Measurements from ENCODE around the gene SLC35E2B.

The SLC35E2B gene

GRCh38 chr1:1612104-1612400 lies 80.5 kb downstream of the SLC35E2B start:
- no peak for TF ChIP-seq CTCF (IDR thresholded peaks at IDR 0.05; ENCODE audit: control extremely low read depth, extremely low read depth, low read depth, missing control alignments)
- ChIA-PET CTCF (interaction anchor here (0.8 to 1.9 kb wide), 3 partner anchors 10 to 18 kb away, joined by 3 to 6 read pairs (median 3); no protein-coding TSS in a partner anchor), POLR2A (interaction anchor here (0.6 kb wide), 1 partner anchor 521 kb away, joined by 3 read pairs; no protein-coding TSS in a partner anchor)
- DNase-seq (ENCODE audit: extremely low spot score) = no peak

DNA sequence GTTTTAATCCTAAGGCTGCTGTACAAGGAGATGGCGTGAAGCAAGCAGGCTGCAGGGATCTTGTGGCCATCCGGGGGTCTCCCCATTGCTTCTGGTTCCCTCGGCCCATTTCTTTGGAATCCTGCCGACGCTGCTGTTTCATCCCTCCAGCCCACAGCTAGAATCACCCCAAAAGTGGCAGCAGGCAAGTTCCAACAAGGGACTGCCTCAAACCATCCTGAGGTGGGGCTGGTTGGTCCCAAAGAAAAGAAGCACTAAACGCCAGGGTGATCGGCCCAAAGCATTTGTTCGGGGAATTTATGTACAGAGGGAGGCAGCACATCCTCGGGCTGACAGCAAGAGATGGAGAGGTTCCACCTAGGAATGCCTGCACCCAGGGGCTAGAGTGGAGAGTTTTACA lies 81.8 kb downstream of the SLC35E2B start:
- ChIA-PET POLR2A (no interaction called here), CTCF (interaction anchor here (1.9 kb wide), 1 partner anchor 9 kb away, joined by 6 read pairs; no protein-coding TSS in a partner anchor)
- TF ChIP-seq CTCF (IDR thresholded peaks at IDR 0.05; ENCODE audit: control extremely low read depth, extremely low read depth, low read depth, missing control alignments) = no peak
- no peak for DNase-seq (ENCODE audit: extremely low spot score)

GRCh38 chr1:1609822-1610485 lies 82.6 kb downstream of the SLC35E2B start:
- TF ChIP-seq CTCF (IDR thresholded peaks at IDR 0.05; ENCODE audit: control extremely low read depth, extremely low read depth, low read depth, missing control alignments) = no peak
- ChIA-PET POLR2A (no interaction called here), CTCF (no interaction called here)
- no peak for DNase-seq (ENCODE audit: extremely low spot score)
